Subcutaneous abdominal adipose tissue (tissue), 5 donors: ENCODE measurements around the gene P4HA2.
"Not testable (repeated sequence)": the region's sequence is repeated elsewhere in the genome, so short reads cannot be mapped to it uniquely, and the experiment has no call there.

Experiments used
- H3K27ac ChIP-seq: one replicate; pipeline ENCODE4 v1.7.0; 2013; ENCODE audit warnings: low read depth, mild to moderate bottlenecking, inconsistent platforms, low read length, moderate library complexity
- H3K27me3 ChIP-seq, 5 donors: one replicate each; pipeline ENCODE4 v1.7.0; 2013; ENCODE audit warnings: low read length in 5 of 5, inconsistent platforms in 1 of 5; ENCODE audit not compliant: control insufficient read depth in 5 of 5, insufficient read depth in 4 of 5
- H3K36me3 ChIP-seq, 5 donors: one replicate each; pipeline ENCODE4 v1.7.0; 2013; ENCODE audit warnings: low read length in 5 of 5; ENCODE audit not compliant: control insufficient read depth in 5 of 5, insufficient read depth in 5 of 5
- H3K4me1 ChIP-seq, 5 donors: one replicate each; pipeline ENCODE4 v1.7.0; 2013; ENCODE audit warnings: low read length in 5 of 5, mild to moderate bottlenecking in 3 of 5, moderate library complexity in 1 of 5; ENCODE audit not compliant: control insufficient read depth in 5 of 5, insufficient read depth in 5 of 5
- H3K4me3 ChIP-seq, 5 donors: one replicate each; pipeline ENCODE4 v1.7.0; 2013; ENCODE audit warnings: low read length in 5 of 5, low read depth in 1 of 5
- H3K9ac ChIP-seq, 5 donors: one replicate each; pipeline ENCODE4 v1.7.0; 2013; ENCODE audit warnings: low read length in 5 of 5, mild to moderate bottlenecking in 4 of 5, moderate library complexity in 3 of 5
- H3K9me3 ChIP-seq, 5 donors: one replicate each; pipeline ENCODE4 v1.7.0; 2013; ENCODE audit warnings: low read length in 5 of 5; ENCODE audit not compliant: control insufficient read depth in 5 of 5
- donor health status: healthy.
- donor health status: healthy.
- donor health status: healthy.
- donor health status: healthy.
- donor health status: healthy.

The P4HA2 gene

DNA sequence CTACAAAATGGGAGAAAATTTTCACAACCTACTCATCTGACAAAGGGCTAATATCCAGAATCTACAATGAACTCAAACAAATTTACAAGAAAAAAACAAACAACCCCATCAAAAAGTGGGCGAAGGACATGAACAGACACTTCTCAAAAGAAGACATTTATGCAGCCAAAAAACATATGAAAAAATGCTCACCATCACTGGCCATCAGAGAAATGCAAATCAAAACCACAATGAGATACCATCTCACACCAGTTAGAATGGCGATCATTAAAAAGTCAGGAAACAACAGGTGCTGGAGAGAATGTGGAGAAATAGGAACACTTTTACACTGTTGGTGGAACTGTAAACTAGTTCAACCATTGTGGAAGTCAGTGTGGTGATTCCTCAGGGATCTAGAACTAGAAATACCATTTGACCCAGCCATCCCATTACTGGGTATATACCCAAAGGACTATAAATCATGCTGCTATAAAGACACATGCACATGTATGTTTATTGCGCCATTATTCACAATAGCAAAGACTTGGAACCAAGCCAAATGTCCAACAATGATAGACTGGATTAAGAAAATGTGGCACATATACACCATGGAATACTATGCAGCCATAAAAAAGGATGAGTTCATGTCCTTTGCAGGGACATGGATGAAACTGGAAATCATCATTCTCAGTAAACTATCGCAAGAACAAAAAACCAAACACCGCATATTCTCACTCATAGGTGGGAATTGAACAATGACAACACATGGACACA lies 65.9 kb downstream of the P4HA2 start:
- H3K27me3 ChIP-seq, H3K36me3 ChIP-seq, H3K9ac ChIP-seq, H3K4me1 ChIP-seq, H3K4me3 ChIP-seq, H3K9me3 ChIP-seq, H3K27ac ChIP-seq: not testable (repeated sequence)

DNA sequence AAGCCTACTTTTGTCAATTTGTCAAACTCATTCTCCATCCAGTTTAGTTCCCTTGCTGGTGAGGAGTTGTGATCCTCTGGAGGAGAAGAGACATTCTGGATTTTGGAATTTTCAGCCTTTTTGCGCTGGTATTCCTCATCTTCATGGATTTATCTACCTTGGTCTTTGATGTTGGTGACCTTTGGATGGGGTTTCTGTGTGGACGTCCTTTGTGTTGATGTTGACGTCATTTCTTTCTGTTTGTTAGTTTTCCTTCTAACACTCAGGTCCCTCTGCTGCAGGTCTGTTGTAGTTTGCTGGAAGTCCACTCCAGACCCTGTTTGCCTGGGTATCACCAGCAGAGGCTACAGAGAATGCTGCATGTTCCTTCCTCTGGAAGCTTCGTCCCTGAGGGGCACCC lies 71.2 kb downstream of the P4HA2 start:
- Histone ChIP-seq H3K36me3 (no peaks in the 10 kb centered on the region), H3K9ac (no peak overlapping the region), H3K27ac (no peak overlapping the region), H3K9me3 (peaks cover 0 to 12% (median 0%) of the 10 kb centered on the region in 5 donors), H3K4me3 (no peak overlapping the region), H3K27me3 (no peaks in the 10 kb centered on the region), H3K4me1 (no peaks in the 10 kb centered on the region)

DNA sequence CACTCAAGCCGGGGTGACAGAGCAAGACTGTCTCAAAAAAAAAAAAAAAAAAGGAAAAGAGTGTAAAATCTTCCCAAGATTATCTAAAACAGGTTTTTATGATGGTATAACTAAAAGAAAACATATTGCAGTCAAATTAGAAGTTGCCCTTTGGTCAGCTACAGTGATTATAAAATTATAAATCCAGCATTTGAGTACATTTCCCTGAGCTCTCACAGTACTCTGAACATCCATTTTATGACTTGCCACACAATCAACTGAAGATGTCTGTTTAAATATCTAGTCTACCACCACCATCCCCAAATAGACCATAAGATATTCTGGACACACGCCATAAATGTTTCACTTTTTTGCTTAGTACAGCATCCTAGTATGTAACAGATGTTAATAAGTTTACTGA lies 77.1 kb downstream of the P4HA2 start:
- Histone ChIP-seq H3K27ac (no peak overlapping the region), H3K36me3 (no peaks in the 10 kb centered on the region), H3K4me3 (no peak overlapping the region), H3K27me3 (no peaks in the 10 kb centered on the region), H3K4me1 (no peaks in the 10 kb centered on the region), H3K9ac (no peak overlapping the region), H3K9me3 (peaks cover 0 to 10% (median 0%) of the 10 kb centered on the region in 5 donors)

DNA sequence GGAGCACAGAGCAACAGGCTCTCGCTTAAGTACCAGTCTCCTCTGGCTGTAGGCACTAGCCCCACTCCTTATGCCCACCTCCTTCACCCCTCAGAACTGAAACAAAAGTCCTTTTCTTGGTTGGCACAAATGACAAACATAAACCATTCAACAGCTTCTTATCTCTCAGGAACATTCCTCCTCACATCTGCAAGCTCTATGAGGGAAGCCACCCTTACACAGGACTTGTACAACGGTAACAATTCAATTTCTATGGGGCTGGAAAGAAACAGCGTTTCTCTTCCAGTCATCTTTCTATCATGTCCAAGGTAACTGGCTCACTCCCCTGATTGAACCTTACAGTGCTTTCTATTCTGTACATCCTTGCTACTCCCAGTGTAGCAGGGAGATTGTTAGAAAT lies 80.0 kb downstream of the P4HA2 start:
- Histone ChIP-seq H3K4me3 (no peak overlapping the region), H3K9me3 (peaks cover 0 to 23% (median 17%) of the 10 kb centered on the region in 5 donors), H3K27me3 (no peaks in the 10 kb centered on the region), H3K36me3 (no peaks in the 10 kb centered on the region), H3K9ac (no peak overlapping the region), H3K27ac (no peak overlapping the region), H3K4me1 (no peaks in the 10 kb centered on the region)

DNA sequence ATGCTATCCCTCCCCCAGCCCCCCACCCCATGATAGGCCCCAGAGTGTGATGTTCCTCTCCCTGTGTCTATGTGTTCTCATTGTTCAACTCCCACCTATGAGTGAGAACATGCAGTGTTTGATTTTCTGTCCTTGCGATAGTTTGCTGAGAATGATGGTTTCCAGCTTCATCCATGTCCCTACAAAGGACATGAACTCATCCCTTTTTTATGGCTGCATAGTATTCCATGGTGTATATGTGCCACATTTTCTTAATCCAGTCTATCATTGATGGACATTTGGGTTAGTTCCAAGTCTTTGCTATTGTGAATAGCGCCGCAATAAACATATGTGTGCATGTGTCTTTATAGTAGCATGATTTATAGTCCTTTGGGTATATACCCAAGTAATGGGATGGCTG lies 82.3 kb downstream of the P4HA2 start:
- not testable (repeated sequence) for H3K36me3 ChIP-seq, H3K27me3 ChIP-seq, H3K27ac ChIP-seq, H3K4me1 ChIP-seq, H3K4me3 ChIP-seq, H3K9ac ChIP-seq
- H3K9me3 ChIP-seq = peaks cover 2 to 26% (median 22%) of the 10 kb centered on the region in 5 donors

DNA sequence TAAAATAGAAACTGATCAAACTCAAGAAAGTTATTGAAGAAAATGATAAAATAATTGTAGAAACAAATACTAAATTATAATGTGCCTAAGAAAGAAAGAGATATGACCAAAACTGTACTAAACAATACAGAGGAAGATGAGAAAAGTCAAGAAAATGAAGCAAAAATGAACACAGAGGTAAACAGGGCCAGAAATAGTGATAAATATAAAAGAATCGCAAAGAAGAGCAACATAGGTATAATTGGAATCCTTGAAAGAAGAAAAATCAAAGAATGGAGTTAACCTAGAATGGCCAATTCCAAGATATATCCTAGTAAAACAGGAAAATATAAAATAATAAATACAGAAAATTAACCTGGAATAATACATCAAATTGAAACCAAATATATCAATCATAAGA lies 84.5 kb downstream of the P4HA2 start:
- Histone ChIP-seq H3K27me3 (no peaks in the 10 kb centered on the region), H3K4me3 (no peak overlapping the region), H3K9ac (no peak overlapping the region), H3K36me3 (no peaks in the 10 kb centered on the region), H3K9me3 (peaks cover 2 to 31% (median 22%) of the 10 kb centered on the region in 5 donors), H3K27ac (no peak overlapping the region), H3K4me1 (no peaks in the 10 kb centered on the region)

DNA sequence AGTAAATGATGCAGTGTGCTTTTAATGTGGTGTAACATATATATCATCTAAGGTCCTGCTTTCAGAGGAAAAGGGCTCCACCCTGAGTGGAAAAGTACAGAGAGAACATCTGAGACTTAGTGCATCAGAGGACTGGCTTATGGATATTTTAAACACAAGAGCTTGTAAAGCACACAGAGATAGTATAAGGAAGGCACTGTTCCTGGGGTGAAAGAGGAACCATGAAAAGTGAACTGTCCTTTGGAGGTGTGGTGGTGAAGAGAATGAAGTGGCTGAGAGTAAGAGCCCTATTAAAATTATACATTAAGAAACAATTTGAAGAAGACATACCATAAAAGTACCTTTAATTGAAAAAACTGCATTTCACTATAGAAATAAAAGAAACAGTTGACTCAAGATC lies 85.2 kb downstream of the P4HA2 start:
- Histone ChIP-seq H3K9me3 (peaks cover 2 to 31% (median 22%) of the 10 kb centered on the region in 5 donors), H3K4me3 (no peak overlapping the region), H3K9ac (no peak overlapping the region), H3K27me3 (no peaks in the 10 kb centered on the region), H3K36me3 (no peaks in the 10 kb centered on the region), H3K27ac (no peak overlapping the region), H3K4me1 (no peaks in the 10 kb centered on the region)
